GM23338 (cell line): Measurements from ENCODE around the gene SERPINB2. TPM values are rescaled to one million over a fixed set of nuclear protein-coding genes. Genes with fewer than 3 reads are reported as not detected.

ENCODE experiments used
- ATAC-seq: fragments of 200-7000 bp; cut with Tn5 transposase; 3 replicates; pipeline ENCODE4 v1.9.1; 2020
- DNase-seq: peaks from one replicate; pipeline ENCODE4 v3.0.0-alpha.2; 2015; ENCODE audit warnings: low spot score
- H2AFZ ChIP-seq: fragments of 200-600 bp; sonication (generic); 2 replicates; pipeline ENCODE4 v1.8.0; 2016; ENCODE audit warnings: antibody characterized with exemption, mild to moderate bottlenecking, moderate library complexity
- H3F3A ChIP-seq: fragments of 200-600 bp; sonication (generic); replicated peaks from 2 replicates; pipeline ENCODE4 v1.8.0; 2017; ENCODE audit warnings: antibody characterized with exemption, mixed run types, low read depth
- H3K27ac ChIP-seq: fragments of 200-600 bp; sonication (generic); 2 replicates; pipeline ENCODE4 v1.6.1; 2016; ENCODE audit warnings: low read depth
- H3K27me3 ChIP-seq: fragments of 200-600 bp; sonication (generic); 2 replicates; pipeline ENCODE4 v1.8.0; 2016; ENCODE audit warnings: mild to moderate bottlenecking, mixed run types, moderate library complexity; ENCODE audit not compliant: insufficient read depth
- H3K36me3 ChIP-seq: fragments of 200-600 bp; sonication (generic); 2 replicates; pipeline ENCODE4 v1.8.0; 2016; ENCODE audit warnings: mild to moderate bottlenecking; ENCODE audit not compliant: insufficient read depth
- H3K4me1 ChIP-seq: fragments of 200-600 bp; sonication (generic); 2 replicates; pipeline ENCODE4 v1.8.0; 2016; ENCODE audit warnings: mild to moderate bottlenecking, moderate library complexity; ENCODE audit not compliant: insufficient read depth
- H3K4me2 ChIP-seq: fragments of 200-600 bp; sonication (generic); 2 replicates; pipeline ENCODE4 v1.7.1; 2017; ENCODE audit warnings: mixed run types
- H3K4me3 ChIP-seq: fragments of 200-600 bp; sonication (generic); 2 replicates; pipeline ENCODE4 v1.6.1; 2016; ENCODE audit warnings: mixed run types
- H3K79me2 ChIP-seq: fragments of 200-600 bp; sonication (generic); replicated peaks from 2 replicates; pipeline ENCODE4 v1.8.0; 2017; ENCODE audit warnings: mild to moderate bottlenecking; ENCODE audit not compliant: insufficient read depth
- H3K9me2 ChIP-seq: fragments of 200-600 bp; sonication (generic); 2 replicates; pipeline ENCODE4 v1.8.0; 2017; ENCODE audit not compliant: insufficient read depth
- H4K20me1 ChIP-seq: fragments of 200-600 bp; sonication (generic); replicated peaks from 2 replicates; pipeline ENCODE4 v1.8.0; 2017; ENCODE audit warnings: mild to moderate bottlenecking; ENCODE audit not compliant: insufficient read depth
- H3K27ac Mint-ChIP-seq: 2 replicates; pipeline ENCODE4 v1.8.0; 2020; ENCODE audit warnings: inconsistent platforms, mild to moderate bottlenecking, moderate library complexity, mixed read lengths
- H3K27me3 Mint-ChIP-seq: 3 replicates; pipeline ENCODE4 v1.8.0; 2022; ENCODE audit warnings: low read depth, mild to moderate bottlenecking, moderate library complexity, mixed read lengths, inconsistent platforms; ENCODE audit not compliant: insufficient read depth, poor library complexity
- H3K36me3 Mint-ChIP-seq: 3 replicates; pipeline ENCODE4 v1.8.0; 2021; ENCODE audit warnings: low read depth, mild to moderate bottlenecking, inconsistent platforms, moderate library complexity, mixed read lengths
- H3K4me1 Mint-ChIP-seq: 3 replicates; pipeline ENCODE4 v1.8.0; 2020; ENCODE audit warnings: mild to moderate bottlenecking, inconsistent platforms, mixed read lengths
- H3K4me3 Mint-ChIP-seq: 3 replicates; pipeline ENCODE4 v1.8.0; 2021; ENCODE audit warnings: moderate library complexity, mild to moderate bottlenecking, inconsistent platforms, mixed read lengths
- H3K9me3 Mint-ChIP-seq: 3 replicates; pipeline ENCODE4 v1.8.0; 2020; ENCODE audit warnings: moderate library complexity, mild to moderate bottlenecking, inconsistent platforms, mixed read lengths
- CREB1 ChIP-seq: fragments of 250-450 bp; sonication (Bioruptor Pico); IDR thresholded peaks from 2 replicates; pipeline ENCODE4 v1.5.0; 2020; ENCODE audit warnings: low read depth, mild to moderate bottlenecking, moderate library complexity
- EZH2phosphoT487 ChIP-seq: fragments of 200-600 bp; sonication (generic); IDR thresholded peaks from one replicate; pipeline ENCODE4 v1.8.1; 2018; ENCODE audit warnings: antibody characterized with exemption; ENCODE audit not compliant: unreplicated experiment
- JUNB ChIP-seq: IDR thresholded peaks from one replicate; pipeline ENCODE4 v1.6.1; 2016; ENCODE audit warnings: antibody characterized with exemption; ENCODE audit not compliant: unreplicated experiment
- NANOG ChIP-seq: IDR thresholded peaks from 2 replicates; pipeline ENCODE4 v1.6.1; 2016; ENCODE audit warnings: antibody characterized with exemption, borderline replicate concordance
- POLR2AphosphoS5 ChIP-seq: IDR thresholded peaks from 2 replicates; pipeline ENCODE4 v1.6.1; 2016; ENCODE audit warnings: antibody characterized with exemption, low read depth
- STAT1 ChIP-seq: IDR thresholded peaks from one replicate; pipeline ENCODE4 v1.6.1; 2016; ENCODE audit warnings: antibody characterized with exemption; ENCODE audit not compliant: unreplicated experiment
- ZNF114 ChIP-seq: fragments of 250-450 bp; sonication (Bioruptor Pico); IDR thresholded peaks from 2 replicates; pipeline ENCODE4 v1.5.0; 2020; ENCODE audit warnings: mild to moderate bottlenecking, moderate library complexity
- ZNF331 ChIP-seq: fragments of 250-450 bp; sonication (Bioruptor Pico); IDR thresholded peaks from 2 replicates; pipeline ENCODE4 v1.5.0; 2020; ENCODE audit warnings: low read depth, mild to moderate bottlenecking, moderate library complexity
- polyA plus RNA-seq: library from polyadenylated mRNA; unstranded; fragments of >200 nt; fragmentation: Nextera tagmentation; extraction: Ambion mirVana; gene quantifications from 2 replicates; pipeline ENCODE4 v1.2.1, GENCODE V29; 2016
- total RNA-seq: library from RNA; depleted of rRNA; stranded (reverse); fragments of >200 nt; shearing (Covaris generic); gene quantifications from 2 replicates; pipeline ENCODE4 v1.2.3, GENCODE V29; 2014
- TF ChIP-seq, protein P1 (sequence below): fragments of 250-450 bp; sonication (Bioruptor Pico); IDR thresholded peaks from 2 replicates; pipeline ENCODE4 v1.5.0; 2020; ENCODE audit warnings: mild to moderate bottlenecking, moderate library complexity
- TF ChIP-seq, protein P2 (sequence below): IDR thresholded peaks from 2 replicates; pipeline ENCODE4 v1.6.1; 2016; ENCODE audit warnings: antibody characterized with exemption
- TF ChIP-seq, protein P3 (sequence below), 2 experiments: fragments of 200-600 bp in 1 of 2; sonication (generic) in 1 of 2; conservative IDR thresholded peaks; 2 replicates each; pipeline versions ENCODE4 v1.5.1 to v1.6.1; 2016 to 2017; ENCODE audit warnings: antibody characterized with exemption in 2 of 2, low read depth in 2 of 2, mild to moderate bottlenecking in 2 of 2, moderate library complexity in 1 of 2
- TF ChIP-seq, protein P4 (sequence below): IDR thresholded peaks from one replicate; pipeline ENCODE4 v1.6.1; 2018; ENCODE audit warnings: antibody characterized with exemption; ENCODE audit not compliant: unreplicated experiment

The SERPINB2 gene
- total and polyA plus RNA-seq, 2 experiments from 2014 or later: not detected

DNA sequence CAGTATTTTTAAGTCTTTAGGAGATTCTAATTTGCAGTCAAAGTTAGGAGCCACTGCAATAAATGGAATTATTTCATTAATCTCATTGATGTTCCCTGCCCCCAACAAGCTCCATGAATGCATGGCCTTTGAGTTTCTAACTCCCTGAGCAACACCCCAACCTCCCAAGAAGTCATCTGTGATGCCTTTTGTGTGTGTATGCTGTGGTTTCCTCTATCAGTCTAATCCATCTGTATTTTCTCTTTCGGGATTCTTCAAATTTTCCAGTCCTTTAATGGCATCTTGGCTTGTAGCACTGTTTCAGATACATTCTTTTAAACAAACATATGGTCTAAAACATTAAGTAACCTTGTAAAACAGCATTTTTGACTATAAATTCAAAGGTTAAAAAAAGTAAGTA, 37.0 kb downstream of the SERPINB2 start:
- H3K27me3 Mint-ChIP-seq: no peaks in the 10 kb centered on the region
- no peaks in the 10 kb centered on the region for H3K27me3 ChIP-seq
- H3K4me1 ChIP-seq: no peaks in the 10 kb centered on the region
- no peaks in the 10 kb centered on the region for H3K79me2 ChIP-seq
- no peak overlapping the region for H3K4me2 ChIP-seq
- TF ChIP-seq, protein P1, sequence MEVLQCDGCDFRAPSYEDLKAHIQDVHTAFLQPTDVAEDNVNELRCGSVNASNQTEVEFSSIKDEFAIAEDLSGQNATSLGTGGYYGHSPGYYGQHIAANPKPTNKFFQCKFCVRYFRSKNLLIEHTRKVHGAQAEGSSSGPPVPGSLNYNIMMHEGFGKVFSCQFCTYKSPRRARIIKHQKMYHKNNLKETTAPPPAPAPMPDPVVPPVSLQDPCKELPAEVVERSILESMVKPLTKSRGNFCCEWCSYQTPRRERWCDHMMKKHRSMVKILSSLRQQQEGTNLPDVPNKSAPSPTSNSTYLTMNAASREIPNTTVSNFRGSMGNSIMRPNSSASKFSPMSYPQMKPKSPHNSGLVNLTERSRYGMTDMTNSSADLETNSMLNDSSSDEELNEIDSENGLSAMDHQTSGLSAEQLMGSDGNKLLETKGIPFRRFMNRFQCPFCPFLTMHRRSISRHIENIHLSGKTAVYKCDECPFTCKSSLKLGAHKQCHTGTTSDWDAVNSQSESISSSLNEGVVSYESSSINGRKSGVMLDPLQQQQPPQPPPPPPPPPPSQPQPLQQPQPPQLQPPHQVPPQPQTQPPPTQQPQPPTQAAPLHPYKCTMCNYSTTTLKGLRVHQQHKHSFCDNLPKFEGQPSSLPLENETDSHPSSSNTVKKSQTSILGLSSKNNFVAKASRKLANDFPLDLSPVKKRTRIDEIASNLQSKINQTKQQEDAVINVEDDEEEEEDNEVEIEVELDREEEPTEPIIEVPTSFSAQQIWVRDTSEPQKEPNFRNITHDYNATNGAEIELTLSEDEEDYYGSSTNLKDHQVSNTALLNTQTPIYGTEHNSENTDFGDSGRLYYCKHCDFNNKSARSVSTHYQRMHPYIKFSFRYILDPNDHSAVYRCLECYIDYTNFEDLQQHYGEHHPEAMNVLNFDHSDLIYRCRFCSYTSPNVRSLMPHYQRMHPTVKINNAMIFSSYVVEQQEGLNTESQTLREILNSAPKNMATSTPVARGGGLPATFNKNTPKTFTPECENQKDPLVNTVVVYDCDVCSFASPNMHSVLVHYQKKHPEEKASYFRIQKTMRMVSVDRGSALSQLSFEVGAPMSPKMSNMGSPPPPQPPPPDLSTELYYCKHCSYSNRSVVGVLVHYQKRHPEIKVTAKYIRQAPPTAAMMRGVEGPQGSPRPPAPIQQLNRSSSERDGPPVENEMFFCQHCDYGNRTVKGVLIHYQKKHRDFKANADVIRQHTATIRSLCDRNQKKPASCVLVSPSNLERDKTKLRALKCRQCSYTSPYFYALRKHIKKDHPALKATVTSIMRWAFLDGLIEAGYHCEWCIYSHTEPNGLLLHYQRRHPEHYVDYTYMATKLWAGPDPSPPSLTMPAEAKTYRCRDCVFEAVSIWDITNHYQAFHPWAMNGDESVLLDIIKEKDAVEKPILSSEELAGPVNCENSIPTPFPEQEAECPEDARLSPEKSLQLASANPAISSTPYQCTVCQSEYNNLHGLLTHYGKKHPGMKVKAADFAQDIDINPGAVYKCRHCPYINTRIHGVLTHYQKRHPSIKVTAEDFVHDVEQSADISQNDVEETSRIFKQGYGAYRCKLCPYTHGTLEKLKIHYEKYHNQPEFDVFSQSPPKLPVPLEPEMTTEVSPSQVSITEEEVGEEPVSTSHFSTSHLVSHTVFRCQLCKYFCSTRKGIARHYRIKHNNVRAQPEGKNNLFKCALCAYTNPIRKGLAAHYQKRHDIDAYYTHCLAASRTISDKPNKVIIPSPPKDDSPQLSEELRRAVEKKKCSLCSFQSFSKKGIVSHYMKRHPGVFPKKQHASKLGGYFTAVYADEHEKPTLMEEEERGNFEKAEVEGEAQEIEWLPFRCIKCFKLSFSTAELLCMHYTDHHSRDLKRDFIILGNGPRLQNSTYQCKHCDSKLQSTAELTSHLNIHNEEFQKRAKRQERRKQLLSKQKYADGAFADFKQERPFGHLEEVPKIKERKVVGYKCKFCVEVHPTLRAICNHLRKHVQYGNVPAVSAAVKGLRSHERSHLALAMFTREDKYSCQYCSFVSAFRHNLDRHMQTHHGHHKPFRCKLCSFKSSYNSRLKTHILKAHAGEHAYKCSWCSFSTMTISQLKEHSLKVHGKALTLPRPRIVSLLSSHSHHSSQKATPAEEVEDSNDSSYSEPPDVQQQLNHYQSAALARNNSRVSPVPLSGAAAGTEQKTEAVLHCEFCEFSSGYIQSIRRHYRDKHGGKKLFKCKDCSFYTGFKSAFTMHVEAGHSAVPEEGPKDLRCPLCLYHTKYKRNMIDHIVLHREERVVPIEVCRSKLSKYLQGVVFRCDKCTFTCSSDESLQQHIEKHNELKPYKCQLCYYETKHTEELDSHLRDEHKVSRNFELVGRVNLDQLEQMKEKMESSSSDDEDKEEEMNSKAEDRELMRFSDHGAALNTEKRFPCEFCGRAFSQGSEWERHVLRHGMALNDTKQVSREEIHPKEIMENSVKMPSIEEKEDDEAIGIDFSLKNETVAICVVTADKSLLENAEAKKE (CRISPR knock-in tag): no peak
- TF ChIP-seq CREB1 (CRISPR knock-in tag) (no peak), STAT1 (no peak), ZNF114 (CRISPR knock-in tag) (no peak), EZH2phosphoT487 (no peak), NANOG (no peak), POLR2AphosphoS5 (no peak), JUNB (no peak), ZNF331 (CRISPR knock-in tag) (no peak)
- TF ChIP-seq, protein P2, sequence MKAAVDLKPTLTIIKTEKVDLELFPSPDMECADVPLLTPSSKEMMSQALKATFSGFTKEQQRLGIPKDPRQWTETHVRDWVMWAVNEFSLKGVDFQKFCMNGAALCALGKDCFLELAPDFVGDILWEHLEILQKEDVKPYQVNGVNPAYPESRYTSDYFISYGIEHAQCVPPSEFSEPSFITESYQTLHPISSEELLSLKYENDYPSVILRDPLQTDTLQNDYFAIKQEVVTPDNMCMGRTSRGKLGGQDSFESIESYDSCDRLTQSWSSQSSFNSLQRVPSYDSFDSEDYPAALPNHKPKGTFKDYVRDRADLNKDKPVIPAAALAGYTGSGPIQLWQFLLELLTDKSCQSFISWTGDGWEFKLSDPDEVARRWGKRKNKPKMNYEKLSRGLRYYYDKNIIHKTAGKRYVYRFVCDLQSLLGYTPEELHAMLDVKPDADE: no peak
- TF ChIP-seq, protein P3, sequence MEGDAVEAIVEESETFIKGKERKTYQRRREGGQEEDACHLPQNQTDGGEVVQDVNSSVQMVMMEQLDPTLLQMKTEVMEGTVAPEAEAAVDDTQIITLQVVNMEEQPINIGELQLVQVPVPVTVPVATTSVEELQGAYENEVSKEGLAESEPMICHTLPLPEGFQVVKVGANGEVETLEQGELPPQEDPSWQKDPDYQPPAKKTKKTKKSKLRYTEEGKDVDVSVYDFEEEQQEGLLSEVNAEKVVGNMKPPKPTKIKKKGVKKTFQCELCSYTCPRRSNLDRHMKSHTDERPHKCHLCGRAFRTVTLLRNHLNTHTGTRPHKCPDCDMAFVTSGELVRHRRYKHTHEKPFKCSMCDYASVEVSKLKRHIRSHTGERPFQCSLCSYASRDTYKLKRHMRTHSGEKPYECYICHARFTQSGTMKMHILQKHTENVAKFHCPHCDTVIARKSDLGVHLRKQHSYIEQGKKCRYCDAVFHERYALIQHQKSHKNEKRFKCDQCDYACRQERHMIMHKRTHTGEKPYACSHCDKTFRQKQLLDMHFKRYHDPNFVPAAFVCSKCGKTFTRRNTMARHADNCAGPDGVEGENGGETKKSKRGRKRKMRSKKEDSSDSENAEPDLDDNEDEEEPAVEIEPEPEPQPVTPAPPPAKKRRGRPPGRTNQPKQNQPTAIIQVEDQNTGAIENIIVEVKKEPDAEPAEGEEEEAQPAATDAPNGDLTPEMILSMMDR (conservative IDR thresholded peaks at IDR 0.05; ENCODE audit: low read depth in 2 of 2): no peak
- TF ChIP-seq, protein P4, sequence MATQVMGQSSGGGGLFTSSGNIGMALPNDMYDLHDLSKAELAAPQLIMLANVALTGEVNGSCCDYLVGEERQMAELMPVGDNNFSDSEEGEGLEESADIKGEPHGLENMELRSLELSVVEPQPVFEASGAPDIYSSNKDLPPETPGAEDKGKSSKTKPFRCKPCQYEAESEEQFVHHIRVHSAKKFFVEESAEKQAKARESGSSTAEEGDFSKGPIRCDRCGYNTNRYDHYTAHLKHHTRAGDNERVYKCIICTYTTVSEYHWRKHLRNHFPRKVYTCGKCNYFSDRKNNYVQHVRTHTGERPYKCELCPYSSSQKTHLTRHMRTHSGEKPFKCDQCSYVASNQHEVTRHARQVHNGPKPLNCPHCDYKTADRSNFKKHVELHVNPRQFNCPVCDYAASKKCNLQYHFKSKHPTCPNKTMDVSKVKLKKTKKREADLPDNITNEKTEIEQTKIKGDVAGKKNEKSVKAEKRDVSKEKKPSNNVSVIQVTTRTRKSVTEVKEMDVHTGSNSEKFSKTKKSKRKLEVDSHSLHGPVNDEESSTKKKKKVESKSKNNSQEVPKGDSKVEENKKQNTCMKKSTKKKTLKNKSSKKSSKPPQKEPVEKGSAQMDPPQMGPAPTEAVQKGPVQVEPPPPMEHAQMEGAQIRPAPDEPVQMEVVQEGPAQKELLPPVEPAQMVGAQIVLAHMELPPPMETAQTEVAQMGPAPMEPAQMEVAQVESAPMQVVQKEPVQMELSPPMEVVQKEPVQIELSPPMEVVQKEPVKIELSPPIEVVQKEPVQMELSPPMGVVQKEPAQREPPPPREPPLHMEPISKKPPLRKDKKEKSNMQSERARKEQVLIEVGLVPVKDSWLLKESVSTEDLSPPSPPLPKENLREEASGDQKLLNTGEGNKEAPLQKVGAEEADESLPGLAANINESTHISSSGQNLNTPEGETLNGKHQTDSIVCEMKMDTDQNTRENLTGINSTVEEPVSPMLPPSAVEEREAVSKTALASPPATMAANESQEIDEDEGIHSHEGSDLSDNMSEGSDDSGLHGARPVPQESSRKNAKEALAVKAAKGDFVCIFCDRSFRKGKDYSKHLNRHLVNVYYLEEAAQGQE: no peak
- H2AFZ ChIP-seq: no peak overlapping the region
- no peaks in the 10 kb centered on the region for H4K20me1 ChIP-seq
- H3F3A ChIP-seq: no peaks in the 10 kb centered on the region
- H3K27ac Mint-ChIP-seq: no peak overlapping the region
- no peaks in the 10 kb centered on the region for H3K9me3 Mint-ChIP-seq
- no peaks in the 10 kb centered on the region for H3K4me1 Mint-ChIP-seq
- H3K4me3 Mint-ChIP-seq: no peak overlapping the region
- ATAC-seq (no peak), DNase-seq (no peak)
- H3K9me2 ChIP-seq: no peaks in the 10 kb centered on the region; the same call in 1 of the 2 replicates
- no peak overlapping the region for H3K4me3 ChIP-seq
- no peaks in the 10 kb centered on the region for H3K36me3 ChIP-seq
- H3K27ac ChIP-seq: no peak overlapping the region
- H3K36me3 Mint-ChIP-seq: no peaks in the 10 kb centered on the region
